CD1c-positive myeloid dendritic cell (primary cell): ENCODE data around the gene MYO5B.
A peak's percentile ranks its signal among the peaks of the same experiment; 100 is the strongest.

ENCODE experiments used
- DNase-seq: peaks from one replicate; pipeline ENCODE4 v3.0.0-alpha.2; 2016; ENCODE audit errors: extremely low spot score

The MYO5B gene

DNA sequence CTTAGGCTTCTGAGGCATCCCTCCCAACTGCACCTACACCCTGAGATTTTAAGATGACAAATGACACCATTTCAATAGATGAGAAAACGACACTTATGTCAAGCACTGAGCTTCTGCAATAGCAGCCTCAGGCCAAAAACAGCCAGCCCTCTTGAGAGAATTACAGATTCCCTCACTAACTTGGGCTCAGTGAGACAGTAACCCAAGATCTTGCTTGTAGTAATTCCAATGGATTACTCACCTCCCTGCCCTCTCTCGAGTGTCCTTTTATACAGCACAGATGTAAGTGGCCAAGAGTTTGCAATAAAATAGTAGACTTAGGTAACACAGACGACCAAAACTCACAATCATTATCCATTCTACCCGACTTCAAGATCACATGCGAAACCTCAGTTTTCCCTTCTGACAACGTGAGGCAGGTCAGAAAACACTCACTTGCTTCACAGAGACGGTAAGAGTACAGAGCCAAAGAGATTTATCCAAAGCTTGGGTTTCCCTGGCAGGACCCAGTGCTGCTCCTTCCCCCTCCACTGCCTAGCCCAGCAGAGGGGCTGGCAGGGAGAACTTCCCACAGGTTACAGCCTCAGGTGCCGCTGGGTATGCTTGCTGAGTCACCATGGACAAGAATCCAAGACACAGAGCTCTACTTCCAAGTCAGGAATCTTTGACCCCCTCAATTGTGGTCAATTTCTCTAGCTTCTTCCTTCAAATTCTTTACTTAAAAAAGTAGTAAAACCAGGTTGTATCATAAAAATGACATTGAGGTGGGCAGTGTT lies 181.4 kb downstream of the MYO5B start:
- DNase-seq, result no peak

DNA sequence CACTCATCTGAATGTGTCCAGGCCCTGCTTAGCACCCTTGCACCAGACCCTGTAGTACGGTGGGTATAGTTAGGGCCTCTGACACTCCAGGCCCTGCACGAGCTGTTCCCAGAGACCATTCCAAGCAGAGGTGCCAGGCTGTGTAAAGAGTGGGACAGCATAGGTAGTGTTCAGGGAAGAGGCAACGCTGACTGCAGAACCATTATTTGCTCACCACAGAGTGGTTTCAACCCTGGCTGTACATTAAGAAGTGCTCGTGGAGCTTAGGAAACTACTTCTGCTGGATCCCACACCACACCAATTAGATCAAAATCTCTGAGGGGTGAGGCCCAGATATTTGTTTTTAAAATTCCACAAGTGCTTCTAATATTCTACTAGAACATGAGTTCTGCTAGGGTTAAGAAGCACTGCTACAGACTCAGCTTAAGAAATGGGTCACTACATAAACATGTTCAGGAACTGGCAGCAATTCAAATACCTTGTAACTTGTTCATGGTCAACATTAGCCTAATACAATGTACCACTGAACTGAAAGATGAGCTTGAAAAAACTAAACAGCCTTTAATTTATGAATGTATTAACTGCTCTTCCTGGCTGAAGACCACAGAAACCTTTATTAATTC lies 183.0 kb downstream of the MYO5B start:
- no peak for DNase-seq

DNA sequence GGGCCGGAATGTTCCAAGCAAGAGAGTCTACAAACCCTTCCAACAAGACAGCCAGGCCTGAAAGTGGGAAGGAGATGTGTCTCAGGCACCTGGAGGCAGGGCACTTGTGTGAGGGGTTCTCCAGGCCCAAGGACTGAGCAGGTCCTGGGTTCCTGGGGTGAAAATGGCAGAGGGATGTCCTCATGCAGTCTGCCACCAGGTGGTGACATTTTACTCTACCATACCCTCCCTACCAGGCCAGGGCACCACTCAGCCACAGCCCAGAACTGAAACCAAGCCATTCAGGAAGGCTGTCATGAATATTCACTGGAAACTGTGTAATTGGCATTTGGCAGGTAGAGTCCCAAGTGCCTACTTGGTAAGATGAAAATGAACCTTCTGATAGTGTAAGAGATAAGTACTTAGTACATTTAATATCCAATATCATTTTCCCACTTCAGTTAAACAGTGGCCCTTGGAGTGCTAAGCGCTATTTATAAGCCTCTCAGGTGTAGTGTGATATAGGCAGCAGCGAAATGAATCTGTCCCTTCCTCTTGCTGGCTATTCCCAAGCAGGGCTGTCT lies 185.1 kb downstream of the MYO5B start:
- peak; percentile 35 for DNase-seq

DNA sequence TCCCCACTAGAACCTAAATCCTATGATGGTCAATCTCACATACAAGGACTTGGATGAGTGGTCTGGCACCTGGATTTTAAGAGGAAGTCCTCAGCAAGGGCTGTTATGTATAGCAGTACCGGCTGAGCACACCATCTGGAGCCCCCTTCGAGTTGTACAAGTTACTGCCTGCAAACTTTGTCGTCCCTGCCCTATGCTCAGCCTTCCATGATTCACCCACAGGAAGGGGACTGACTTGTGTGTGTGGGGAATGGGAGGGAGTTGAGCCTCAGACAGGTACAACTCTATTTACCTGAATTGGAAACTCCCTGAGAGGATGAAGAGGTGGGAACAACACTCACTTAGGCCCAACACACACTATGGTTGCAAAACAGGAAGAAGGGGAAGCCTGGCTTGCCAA lies 186.6 kb downstream of the MYO5B start:
- DNase-seq, result no peak

DNA sequence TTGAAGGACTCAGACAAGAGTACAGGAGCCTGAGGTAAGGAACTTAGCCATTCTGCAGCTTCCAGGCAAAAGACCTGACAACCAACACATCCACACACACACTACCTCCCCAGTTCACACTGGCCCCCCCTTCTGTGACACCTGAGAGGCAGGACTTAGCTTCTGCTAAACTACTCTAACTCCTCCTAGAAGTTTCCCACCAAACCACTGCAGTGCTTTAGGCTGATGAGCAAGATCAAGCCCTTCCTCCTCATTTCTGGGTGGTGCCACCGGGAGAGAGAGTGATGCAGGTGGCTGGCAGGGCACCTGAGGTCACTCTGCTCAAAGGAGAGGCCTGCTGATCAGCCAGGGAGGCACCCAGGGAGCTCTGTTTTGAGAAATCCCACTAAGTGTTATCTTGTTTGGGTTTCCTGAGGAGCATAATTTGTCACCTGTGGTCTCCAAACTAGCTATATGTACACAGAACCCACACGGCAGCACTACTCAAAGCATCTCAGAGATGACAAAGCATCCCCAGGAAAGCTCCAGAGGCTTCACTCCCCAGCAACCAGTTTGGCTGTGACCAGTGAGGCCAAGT lies 188.4 kb downstream of the MYO5B start:
- DNase-seq, result no peak

DNA sequence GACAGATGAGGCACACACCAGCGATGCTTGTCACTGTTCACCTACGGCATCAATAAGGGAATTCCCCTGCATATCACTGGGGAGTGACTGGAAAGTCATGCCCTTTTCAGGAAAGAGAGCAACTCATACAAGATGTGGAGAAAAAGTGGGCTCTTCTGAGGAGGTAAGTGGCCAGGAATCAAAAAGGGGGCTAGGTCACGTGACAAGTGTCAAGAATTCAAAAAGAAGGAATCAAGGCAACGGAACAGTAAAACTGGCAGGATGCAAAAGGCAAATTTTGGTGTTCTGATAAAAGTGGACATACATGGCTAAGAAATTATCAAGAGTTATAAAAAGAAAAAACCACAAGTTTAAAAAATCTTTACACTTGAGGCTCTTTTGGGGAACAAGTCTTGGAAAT lies 190.9 kb downstream of the MYO5B start:
- DNase-seq, result no peak

DNA sequence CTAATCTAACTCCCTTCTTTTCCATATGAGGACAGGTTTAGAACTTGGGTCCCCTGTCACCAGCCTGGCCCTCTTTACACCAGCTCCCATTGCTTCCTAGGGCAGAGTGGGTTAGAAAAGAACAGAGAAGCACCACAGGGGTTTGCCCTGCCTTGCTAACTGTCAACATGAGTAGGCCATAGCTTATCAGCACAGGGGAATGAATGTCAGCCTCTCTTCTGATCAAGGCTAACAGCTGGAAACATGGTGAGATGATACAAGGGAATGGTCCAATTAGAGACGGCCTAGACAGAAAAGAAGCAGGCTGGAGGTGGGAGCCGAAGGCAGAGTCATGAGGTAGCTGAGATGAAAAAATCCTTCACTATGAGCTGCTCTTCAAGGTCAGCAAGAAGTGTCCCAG lies 192.2 kb downstream of the MYO5B start:
- no peak for DNase-seq

DNA sequence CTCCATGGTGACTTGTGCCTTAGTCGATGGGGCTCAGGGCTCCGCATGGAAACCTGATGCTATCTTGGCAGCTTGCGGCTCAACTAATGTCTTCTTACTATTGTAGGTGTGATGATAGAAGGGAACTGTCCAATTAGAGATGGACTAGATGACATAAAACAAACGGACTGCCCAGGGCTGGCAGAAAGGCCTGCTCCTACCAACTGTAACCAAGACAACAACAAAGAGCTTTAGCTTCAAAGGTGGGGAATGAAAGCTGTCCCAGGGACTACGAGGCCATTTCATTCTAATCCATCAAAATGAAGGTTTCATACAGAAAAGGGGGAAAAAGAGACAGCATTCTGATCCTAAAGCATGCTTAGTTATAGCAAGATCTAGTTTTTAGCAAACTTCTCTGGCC lies 194.7 kb downstream of the MYO5B start:
- no peak for DNase-seq

DNA sequence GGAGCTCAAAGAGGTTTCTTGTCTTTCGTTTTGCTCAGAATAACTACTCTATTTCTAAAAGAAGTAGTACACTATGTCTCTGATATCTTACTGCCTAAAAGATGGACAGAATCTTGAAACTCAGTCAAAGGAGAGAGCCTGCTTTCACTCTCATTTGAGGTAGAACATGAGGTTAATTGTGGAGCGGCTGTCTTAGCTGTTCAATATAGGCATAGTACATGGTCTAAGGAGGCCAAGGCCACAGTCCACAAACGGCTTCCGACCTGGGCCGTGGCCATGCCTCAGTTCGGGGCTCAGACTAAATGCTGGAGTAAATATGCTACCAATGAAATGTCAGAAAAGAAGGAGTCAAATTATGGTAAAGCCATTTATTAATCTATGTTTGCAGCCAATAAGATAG lies 195.8 kb downstream of the MYO5B start:
- no peak for DNase-seq

DNA sequence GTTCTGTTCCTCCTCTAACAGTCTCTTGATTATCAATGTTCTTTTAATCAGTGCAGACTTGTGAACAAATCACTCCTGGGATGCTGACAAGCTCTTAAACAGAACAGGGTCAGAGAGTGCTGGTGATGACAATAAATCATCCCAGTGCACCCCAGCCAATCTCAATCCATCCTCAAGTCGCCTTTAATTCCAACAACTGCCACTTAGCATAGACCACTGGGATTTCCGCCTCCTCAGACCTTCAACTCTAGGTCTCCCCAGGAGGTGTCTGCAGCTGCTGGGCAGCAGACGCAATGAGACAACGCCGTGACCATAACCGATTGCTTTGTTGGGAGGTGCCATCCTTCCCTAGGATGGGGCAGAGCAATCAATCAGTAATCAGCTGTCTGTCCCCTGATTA lies 197.4 kb downstream of the MYO5B start:
- DNase-seq, result no peak

DNA sequence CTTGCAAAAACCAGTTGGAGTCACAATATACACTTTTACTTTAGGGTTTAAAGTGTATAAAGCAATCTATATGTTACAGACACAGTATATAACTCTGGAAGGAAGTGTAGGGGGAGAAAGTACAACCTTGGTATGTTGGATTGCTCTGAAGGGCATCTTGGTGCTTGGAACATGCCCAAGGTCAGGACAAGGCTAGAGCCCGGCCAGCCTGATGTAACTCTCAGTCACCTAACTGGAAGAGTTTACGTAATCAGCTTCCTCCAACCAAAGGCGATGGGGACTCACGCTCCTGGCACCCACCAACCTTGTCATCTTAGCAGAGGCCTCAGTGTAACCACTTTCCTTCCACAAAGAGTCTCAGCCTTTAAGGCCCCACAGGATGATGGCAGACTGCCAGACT lies 200.5 kb downstream of the MYO5B start:
- no peak for DNase-seq

DNA sequence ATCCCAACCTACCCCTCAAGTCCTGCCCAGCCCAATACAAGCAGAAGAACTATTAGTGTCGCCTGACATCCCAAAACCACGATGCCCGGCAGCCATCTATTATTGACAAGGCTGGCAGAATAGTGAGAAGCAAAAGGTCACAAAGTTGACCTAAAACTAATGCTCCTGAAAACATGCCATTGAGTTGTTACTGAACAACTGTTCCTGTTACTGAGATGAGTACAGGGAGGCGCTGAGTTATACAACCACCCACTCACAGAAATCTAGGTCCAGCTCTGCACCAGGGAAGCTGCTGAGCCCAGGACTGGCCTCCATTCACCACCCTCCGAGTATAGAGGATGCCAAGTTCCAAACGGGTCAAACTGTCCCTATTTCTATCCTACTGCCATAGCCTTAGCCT lies 201.6 kb downstream of the MYO5B start:
- DNase-seq, result no peak

DNA sequence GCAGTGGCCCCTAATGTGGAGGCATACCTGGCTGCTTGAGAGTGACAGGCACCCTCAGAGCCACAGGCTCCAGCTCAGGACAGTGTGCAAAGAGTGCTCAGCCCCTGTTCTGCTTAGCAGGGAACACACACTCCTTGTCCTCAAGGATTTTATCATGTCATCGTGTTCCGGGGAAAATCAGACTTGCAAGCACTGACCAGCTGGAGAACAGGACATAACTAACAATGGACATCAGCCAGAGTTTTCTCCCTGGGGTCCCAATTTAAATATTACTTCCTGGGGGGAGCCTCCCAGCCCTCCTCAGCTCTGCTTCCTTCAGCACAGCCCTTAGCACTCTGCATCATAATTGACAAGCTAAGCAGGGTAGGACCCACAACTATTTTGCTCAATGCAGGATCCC lies 206.2 kb downstream of the MYO5B start:
- no peak for DNase-seq

DNA sequence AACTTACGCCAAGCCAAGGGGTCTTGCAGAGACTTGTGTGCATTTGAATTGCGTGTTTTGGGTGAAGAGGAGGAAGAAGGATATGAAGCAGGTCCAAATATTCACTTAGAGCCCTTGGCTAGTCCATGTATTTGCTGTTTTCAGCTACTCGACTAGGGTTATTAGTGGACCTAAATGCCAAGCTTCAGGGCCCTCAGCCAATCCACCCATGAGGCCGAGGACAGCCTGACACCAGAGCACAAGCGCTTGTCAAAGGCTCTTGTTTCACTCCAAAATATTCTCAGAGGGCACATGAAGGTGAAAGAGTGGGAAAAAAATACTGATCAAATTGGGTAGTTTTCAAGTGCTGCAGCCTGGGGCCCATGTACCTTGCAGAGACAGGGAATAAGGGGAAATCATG lies 206.8 kb downstream of the MYO5B start:
- DNase-seq, result no peak

DNA sequence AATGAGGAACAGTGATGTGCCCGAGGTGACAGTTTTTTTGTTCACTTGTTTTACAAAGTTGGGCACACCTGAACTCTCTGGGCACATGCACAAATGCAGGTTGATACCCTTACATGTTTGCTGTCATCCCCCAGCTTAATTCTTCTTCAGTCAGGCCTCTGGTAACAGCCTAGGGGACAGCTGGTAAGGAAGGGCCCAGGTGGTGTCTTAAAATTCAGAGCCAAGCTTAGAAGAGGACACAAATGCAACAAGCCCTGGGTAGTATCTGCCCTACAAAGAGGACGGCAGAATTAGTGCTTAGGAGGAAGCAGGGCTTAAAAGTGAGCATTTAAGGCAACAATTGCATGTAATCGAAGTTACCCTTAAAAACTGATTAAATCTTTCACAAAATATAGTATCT lies 209.7 kb downstream of the MYO5B start:
- no peak for DNase-seq

DNA sequence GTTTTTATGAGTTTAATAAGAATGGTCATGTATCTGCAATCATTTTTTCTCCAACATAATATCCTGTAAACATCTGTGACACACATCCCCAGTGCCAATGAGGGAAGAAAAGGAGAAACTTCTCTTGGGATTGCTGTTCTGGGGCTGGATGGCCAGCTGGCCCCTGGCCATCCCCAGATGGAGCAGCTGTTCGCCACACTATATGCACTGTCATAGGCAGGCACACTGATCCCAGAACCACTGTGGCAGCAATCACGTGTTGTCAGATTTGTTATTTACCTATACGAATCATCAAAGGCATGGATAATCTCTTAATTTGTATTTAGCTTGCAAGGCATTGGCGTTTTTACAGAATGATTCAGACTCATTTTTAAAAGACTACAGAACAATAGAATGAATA lies 214.1 kb downstream of the MYO5B start:
- DNase-seq, result no peak

DNA sequence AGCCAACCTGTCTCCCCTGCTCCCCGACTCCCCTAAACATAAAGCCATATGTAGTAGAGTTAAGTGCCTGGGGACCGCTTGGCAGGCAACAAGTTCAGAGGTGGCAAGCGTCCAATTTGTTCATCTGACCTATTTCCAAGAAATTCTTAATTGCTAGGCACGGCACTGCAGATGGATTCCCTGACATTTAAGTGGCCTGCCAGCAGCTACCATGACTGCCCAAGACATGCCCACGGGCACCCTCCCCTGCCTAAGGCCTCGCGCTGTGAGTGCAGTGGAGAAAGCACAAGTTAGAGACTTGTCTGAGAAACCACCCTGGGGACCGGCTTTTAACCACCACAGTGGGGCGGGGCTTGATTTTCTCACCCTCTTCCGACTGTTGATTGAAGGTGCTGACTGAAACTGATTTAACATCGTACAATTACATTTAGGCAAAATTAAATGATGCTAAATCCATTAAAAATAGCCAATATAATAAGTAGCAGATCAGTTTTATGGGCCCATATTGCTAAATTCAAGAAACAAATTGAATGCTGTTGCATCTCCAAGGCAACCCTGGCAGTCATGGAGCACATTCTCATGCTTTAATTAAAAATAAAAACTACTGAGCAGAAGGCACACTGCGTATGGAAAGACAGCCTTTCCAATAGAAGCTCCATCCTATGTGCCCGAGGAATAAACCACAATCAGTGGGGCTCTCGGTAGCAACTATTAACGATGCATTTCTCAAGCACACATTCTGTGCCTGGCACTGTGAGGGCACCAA lies 218.0 kb downstream of the MYO5B start:
- no peak for DNase-seq

DNA sequence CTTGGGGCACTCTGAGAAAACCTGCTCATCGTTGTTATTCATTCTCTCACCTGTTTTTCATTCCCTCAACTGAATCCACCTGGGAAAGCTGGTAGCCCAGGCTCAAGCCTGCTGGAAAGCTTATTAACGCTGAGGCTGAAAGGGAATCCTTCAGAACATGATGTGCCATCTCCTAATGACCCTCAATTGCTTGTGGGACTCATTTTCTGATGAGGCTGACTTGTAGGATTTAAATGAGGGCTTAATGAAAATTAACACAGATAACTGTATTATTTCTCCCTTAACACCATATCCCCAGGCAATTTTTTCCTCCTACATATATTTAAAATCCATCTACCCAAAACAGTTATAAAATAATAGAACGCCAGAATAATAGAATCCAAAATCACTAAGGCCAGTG lies 218.9 kb downstream of the MYO5B start:
- no peak for DNase-seq

DNA sequence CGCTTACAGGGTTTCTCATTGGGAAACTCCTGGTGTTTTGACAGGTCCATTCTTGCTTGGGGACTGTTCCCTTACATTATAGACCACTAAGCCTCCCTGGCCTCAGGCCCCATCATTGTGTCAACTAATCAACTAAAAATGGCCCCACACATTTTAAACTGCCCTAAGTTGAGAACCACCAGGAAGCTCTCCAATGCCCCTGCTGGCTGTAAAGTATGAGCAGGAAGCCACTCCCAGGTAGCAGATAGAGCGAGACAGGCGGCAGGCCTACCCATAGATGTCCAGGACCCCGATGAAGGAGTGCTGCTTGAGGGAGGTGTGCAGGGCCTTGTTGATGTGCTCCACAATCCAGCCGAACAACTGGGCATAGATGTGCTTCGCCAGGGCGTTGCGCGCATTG lies 220.9 kb downstream of the MYO5B start:
- no peak for DNase-seq

DNA sequence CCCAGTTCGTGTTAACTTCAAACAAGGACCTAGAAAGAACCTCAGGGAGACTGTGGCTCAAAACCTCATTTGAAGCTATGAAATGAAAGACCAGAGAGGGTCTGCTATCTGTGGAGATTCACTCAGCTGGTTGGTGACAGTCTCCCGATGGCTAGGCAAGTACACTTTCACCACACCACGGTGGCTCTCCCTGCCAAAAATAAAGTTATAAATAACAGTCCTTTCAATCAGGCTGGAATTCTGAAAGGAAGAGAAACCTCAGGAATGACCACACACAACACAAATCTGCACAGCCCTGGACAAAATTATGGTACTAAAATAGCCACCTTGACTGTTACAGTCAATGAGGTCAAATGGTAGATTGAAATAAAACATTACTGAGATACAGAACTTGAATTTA lies 221.4 kb downstream of the MYO5B start:
- no peak for DNase-seq

DNA sequence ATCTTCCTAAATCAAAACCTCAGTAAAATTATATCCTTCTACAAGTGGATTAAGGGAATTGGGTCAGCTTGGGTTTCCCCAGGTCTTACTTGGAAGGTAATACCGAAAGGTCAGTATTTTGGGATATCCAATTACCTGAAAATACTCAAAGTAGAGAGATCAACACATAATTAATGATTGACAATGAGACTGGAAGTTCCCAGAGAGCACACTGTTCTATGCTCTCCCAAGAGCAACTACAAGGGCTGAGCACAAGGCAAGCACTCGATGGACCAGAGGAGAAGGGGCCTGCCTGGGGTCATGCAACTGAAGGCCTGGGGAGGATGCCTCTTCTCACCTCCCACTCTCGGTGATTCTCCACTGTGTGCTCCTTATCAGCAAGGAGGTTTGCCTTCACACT lies 222.4 kb downstream of the MYO5B start:
- no peak for DNase-seq

DNA sequence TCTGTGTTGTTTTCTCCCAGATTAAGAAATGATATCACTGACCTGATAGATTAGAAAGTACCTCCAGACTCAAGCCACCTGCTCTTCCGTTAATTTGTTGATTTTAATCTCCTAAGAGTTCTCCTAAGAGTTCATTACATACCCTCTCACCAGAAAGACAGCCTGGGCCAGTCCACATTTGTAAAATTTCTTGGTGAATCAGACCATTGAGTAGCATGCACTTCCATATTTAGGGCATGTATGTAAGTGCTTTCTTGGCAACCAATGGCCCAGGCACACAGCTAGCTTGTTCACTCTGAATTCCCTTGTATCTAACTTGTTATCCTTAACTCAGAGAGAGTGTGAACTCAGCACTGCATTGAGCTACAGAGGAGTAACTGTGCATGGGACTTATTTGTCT lies 223.5 kb downstream of the MYO5B start:
- DNase-seq, result no peak
